Endothelial cell (in vitro differentiated cells): ENCODE data around the gene F5. TPM values are rescaled to one million over a fixed set of nuclear protein-coding genes. Genes with fewer than 3 reads are reported as not detected.

Source experiments
- DNase-seq: peaks from one replicate; pipeline ENCODE4 v3.0.0; 2021; ENCODE audit warnings: low spot score
- H3K27ac Mint-ChIP-seq: one replicate; pipeline ENCODE4 v1.8.0; 2021; ENCODE audit warnings: mixed read lengths, inconsistent platforms; ENCODE audit not compliant: unreplicated experiment
- H3K27me3 Mint-ChIP-seq: one replicate; pipeline ENCODE4 v1.8.0; 2021; ENCODE audit warnings: mild to moderate bottlenecking, moderate library complexity, mixed read lengths, inconsistent platforms; ENCODE audit not compliant: unreplicated experiment
- H3K36me3 Mint-ChIP-seq: one replicate; pipeline ENCODE4 v1.8.0; 2021; ENCODE audit warnings: mild to moderate bottlenecking, low read depth, mixed read lengths, inconsistent platforms; ENCODE audit not compliant: unreplicated experiment
- H3K4me1 Mint-ChIP-seq: one replicate; pipeline ENCODE4 v1.8.0; 2021; ENCODE audit warnings: mild to moderate bottlenecking, mixed read lengths, inconsistent platforms; ENCODE audit not compliant: unreplicated experiment
- H3K4me3 Mint-ChIP-seq: one replicate; pipeline ENCODE4 v1.8.0; 2021; ENCODE audit warnings: mild to moderate bottlenecking, mixed read lengths, inconsistent platforms; ENCODE audit not compliant: unreplicated experiment
- H3K9me3 Mint-ChIP-seq: one replicate; pipeline ENCODE4 v1.8.0; 2021; ENCODE audit warnings: mixed read lengths, inconsistent platforms; ENCODE audit not compliant: unreplicated experiment
- total RNA-seq: library from RNA; stranded (reverse); fragmentation: NEBNext Ultra II Directional; extraction: Animal tissue kit (Norgen Biotek cat#: 25700); gene quantifications from one replicate; pipeline ENCODE4 v1.2.1, GENCODE V29; 2021; ENCODE audit not compliant: unreplicated experiment
- TF ChIP-seq, protein P1 (sequence below): fragments of 200-600 bp; sonication (generic); IDR thresholded peaks from one replicate; pipeline ENCODE4 v1.5.0; 2021; ENCODE audit warnings: antibody characterized with exemption; ENCODE audit not compliant: unreplicated experiment

The F5 gene
- total RNA-seq, 1 donor from 2014 or later: not detected

DNA sequence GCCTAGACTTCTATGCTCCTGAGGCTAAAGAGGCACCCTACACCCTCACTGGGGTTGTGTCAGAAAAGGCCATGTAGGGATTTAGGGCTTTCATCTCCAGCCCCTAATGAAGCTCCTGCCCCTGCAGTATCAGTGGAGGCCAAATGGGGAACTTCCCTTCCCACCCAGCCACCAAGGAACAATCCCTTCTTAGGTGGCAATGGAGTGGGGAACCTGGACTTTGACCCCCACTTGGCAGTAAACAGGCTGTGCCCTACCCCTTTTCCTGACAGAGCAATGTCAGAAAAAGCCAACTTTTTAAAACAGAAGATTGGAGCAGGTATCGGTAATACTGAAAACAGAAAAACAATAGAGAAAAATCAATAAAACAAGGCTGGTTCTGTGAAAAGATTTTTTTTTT lies 65.1 kb downstream of the F5 start:
- H3K4me3 Mint-ChIP-seq: no peak overlapping the region
- no peaks in the 10 kb centered on the region for H3K36me3 Mint-ChIP-seq
- no peaks in the 10 kb centered on the region for H3K4me1 Mint-ChIP-seq
- TF ChIP-seq, protein P1, sequence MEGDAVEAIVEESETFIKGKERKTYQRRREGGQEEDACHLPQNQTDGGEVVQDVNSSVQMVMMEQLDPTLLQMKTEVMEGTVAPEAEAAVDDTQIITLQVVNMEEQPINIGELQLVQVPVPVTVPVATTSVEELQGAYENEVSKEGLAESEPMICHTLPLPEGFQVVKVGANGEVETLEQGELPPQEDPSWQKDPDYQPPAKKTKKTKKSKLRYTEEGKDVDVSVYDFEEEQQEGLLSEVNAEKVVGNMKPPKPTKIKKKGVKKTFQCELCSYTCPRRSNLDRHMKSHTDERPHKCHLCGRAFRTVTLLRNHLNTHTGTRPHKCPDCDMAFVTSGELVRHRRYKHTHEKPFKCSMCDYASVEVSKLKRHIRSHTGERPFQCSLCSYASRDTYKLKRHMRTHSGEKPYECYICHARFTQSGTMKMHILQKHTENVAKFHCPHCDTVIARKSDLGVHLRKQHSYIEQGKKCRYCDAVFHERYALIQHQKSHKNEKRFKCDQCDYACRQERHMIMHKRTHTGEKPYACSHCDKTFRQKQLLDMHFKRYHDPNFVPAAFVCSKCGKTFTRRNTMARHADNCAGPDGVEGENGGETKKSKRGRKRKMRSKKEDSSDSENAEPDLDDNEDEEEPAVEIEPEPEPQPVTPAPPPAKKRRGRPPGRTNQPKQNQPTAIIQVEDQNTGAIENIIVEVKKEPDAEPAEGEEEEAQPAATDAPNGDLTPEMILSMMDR: no peak
- H3K27me3 Mint-ChIP-seq: no peaks in the 10 kb centered on the region
- H3K9me3 Mint-ChIP-seq: no peaks in the 10 kb centered on the region
- H3K27ac Mint-ChIP-seq: no peak overlapping the region
- no peak for DNase-seq

DNA sequence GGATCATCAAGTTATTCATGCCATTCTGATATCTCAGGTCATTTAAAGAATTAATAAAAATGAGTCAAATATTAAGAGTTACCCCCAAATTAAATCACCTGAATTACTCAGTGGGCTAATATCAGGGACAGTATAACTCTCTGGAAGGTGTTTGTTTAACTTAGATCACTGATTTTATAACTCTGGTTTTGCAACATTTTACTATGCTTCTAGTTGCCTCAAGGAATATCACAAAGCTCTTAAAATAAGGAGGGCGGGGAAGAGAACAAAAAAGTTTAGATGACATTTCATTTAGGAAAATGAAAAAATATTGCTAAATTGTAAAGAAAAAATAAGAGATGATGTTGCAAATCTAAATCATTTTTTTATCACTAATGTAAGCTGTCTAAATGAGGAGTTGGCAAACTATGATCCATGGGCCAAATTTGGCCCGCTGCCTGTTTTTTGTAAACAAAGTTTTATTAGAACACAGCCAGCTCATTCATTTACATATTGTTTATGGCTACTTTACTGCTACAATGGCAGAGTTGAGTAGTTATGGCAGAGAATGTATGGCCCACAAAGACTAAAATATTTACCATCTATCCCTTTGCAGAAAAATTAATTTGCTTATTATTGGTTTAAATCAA lies 68.6 kb downstream of the F5 start:
- Mint-ChIP-seq H3K4me1 (peaks cover 5% of the 10 kb centered on the region), H3K27me3 (no peaks in the 10 kb centered on the region)
- TF ChIP-seq, protein P1: no peak

GRCh38 chr1:169515641-169516040 lies 70.6 kb downstream of the F5 start:
- no peak overlapping the region for H3K4me3 Mint-ChIP-seq
- H3K4me1 Mint-ChIP-seq: peaks cover 5% of the 10 kb centered on the region
- no peak for DNase-seq
- H3K27ac Mint-ChIP-seq: no peak overlapping the region
- H3K9me3 Mint-ChIP-seq: no peaks in the 10 kb centered on the region
- no peaks in the 10 kb centered on the region for H3K27me3 Mint-ChIP-seq
- H3K36me3 Mint-ChIP-seq: no peaks in the 10 kb centered on the region
- TF ChIP-seq, protein P1: no peak

More for the DNA sequence above, 68.6 kb downstream of the F5 start:
- H3K4me3 Mint-ChIP-seq: no peak overlapping the region
- H3K36me3 Mint-ChIP-seq: no peaks in the 10 kb centered on the region
- DNase-seq: no peak
- no peak overlapping the region for H3K27ac Mint-ChIP-seq
- H3K9me3 Mint-ChIP-seq: no peaks in the 10 kb centered on the region

DNA sequence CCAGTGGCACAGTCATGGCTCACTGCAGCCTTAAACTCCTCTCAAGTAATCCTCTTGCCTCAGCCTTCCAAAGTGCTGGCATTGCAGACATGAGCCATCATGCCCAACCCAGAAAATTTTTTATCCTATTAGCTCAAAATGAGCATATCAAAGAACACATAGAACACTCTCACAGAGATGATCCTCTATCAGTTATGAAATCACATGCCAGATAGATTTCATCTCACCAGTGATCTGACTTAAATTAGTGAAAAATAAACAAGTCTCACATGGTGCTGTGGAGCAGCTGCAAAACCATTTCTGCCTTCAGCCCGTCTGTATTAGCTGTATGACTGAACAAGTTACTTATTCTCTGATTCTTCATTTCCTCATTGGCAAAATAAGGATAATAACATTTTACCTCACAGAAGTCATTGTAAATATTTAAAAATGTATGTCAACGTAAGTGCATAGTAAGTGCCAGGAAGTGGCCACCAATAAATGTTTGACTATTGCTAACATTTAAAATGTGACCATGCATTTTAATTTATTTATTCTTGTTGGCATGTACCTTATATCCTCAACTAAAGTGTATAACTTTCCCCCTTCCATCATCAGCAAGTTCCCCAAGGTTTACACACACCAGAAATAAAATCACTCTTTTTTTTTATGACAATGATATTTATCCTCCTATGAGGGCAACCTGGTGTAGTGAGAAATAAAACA lies 71.6 kb downstream of the F5 start:
- TF ChIP-seq, protein P1: no peak
- H3K9me3 Mint-ChIP-seq: no peaks in the 10 kb centered on the region
- H3K4me1 Mint-ChIP-seq: peaks cover 11% of the 10 kb centered on the region
- H3K27ac Mint-ChIP-seq: no peak overlapping the region
- H3K36me3 Mint-ChIP-seq: no peaks in the 10 kb centered on the region
- no peak overlapping the region for H3K4me3 Mint-ChIP-seq
- no peaks in the 10 kb centered on the region for H3K27me3 Mint-ChIP-seq
- no peak for DNase-seq

GRCh38 chr1:169513208-169513607 lies 73.1 kb downstream of the F5 start:
- Mint-ChIP-seq H3K36me3 (no peaks in the 10 kb centered on the region), H3K4me1 (peaks cover 20% of the 10 kb centered on the region), H3K9me3 (no peaks in the 10 kb centered on the region), H3K27me3 (no peaks in the 10 kb centered on the region), H3K4me3 (no peak overlapping the region), H3K27ac (no peak overlapping the region)
- no peak for DNase-seq
- TF ChIP-seq, protein P1: no peak
